Peyer's patch (tissue), 4 donors: ENCODE data around the gene ABCA6.

Source experiments
- POLR2A ChIP-seq, 2 donors: fragments of 450-650 bp; IDR thresholded peaks; one replicate each; pipeline ENCODE4 v1.5.1; 2017; ENCODE audit warnings: antibody characterized with exemption in 2 of 2, mild to moderate bottlenecking in 2 of 2, moderate library complexity in 2 of 2
- TF ChIP-seq, protein P1 (sequence below), 6 experiments: fragments of 450-650 bp in 4 of 6; fragments of 200-600 bp in 2 of 6; sonication (generic) in 1 of 6; IDR thresholded peaks; one replicate each; pipeline ENCODE4 v1.5.1; 2017 to 2019; ENCODE audit warnings: antibody characterized with exemption in 6 of 6, mild to moderate bottlenecking in 3 of 6, moderate library complexity in 1 of 6

DNA sequence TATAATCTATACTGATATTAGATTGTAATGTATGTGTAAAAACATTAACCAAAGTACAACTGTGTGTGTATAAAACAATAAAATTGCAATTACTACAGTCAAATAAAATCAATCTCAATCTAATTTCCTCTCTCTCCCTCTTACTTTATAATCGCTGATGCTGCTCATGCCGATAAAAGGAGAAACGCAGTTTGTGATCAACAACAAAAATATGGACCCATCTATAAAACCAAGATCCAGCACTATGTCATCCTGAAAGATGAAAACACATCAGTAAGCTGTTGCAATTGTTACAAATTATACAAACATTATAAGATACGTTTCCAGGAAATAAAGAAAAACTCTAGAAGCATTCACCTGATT, 33.5 kb upstream of the ABCA6 start:
- TF ChIP-seq, protein P1, sequence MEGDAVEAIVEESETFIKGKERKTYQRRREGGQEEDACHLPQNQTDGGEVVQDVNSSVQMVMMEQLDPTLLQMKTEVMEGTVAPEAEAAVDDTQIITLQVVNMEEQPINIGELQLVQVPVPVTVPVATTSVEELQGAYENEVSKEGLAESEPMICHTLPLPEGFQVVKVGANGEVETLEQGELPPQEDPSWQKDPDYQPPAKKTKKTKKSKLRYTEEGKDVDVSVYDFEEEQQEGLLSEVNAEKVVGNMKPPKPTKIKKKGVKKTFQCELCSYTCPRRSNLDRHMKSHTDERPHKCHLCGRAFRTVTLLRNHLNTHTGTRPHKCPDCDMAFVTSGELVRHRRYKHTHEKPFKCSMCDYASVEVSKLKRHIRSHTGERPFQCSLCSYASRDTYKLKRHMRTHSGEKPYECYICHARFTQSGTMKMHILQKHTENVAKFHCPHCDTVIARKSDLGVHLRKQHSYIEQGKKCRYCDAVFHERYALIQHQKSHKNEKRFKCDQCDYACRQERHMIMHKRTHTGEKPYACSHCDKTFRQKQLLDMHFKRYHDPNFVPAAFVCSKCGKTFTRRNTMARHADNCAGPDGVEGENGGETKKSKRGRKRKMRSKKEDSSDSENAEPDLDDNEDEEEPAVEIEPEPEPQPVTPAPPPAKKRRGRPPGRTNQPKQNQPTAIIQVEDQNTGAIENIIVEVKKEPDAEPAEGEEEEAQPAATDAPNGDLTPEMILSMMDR (IDR thresholded peaks at IDR 0.05): no peak
- TF ChIP-seq POLR2A (IDR thresholded peaks at IDR 0.05): no peak
